Endothelial cell of umbilical vein (primary cell): ENCODE measurements around the gene PAPPA2.

Experiments used
- EZH2 ChIP-seq: IDR thresholded peaks from 2 replicates; pipeline ENCODE4 v1.6.1; 2012; ENCODE audit warnings: borderline replicate concordance, low read depth, mild to moderate bottlenecking, moderate library complexity, low read length, inconsistent platforms; ENCODE audit not compliant: severe bottlenecking
- FOS ChIP-seq: IDR thresholded peaks from 2 replicates; pipeline ENCODE4 v1.6.1; 2011; ENCODE audit warnings: mild to moderate bottlenecking, low read length, moderate library complexity, borderline replicate concordance; ENCODE audit not compliant: insufficient read depth
- GATA2 ChIP-seq: IDR thresholded peaks from 2 replicates; pipeline ENCODE4 v1.7.0; 2011; ENCODE audit warnings: low read depth, mild to moderate bottlenecking, moderate library complexity, mixed read lengths, low read length; ENCODE audit not compliant: insufficient read length, insufficient read depth
- JUN ChIP-seq: IDR thresholded peaks from 2 replicates; pipeline ENCODE4 v1.6.1; 2011; ENCODE audit warnings: borderline replicate concordance, low read depth; ENCODE audit not compliant: insufficient read length, insufficient read depth
- MYC ChIP-seq: IDR thresholded peaks from one replicate; pipeline ENCODE4 v1.6.1; 2011; ENCODE audit warnings: mild to moderate bottlenecking, low read depth, low read length
- POLR2A ChIP-seq: IDR thresholded peaks from 2 replicates; pipeline ENCODE4 v1.6.1; 2012; ENCODE audit warnings: low read depth, mild to moderate bottlenecking, control low read depth, low read length
- POLR2AphosphoS5 ChIP-seq: IDR thresholded peaks from 2 replicates; pipeline ENCODE4 v1.6.1; 2012; ENCODE audit warnings: low read depth, mild to moderate bottlenecking, control low read depth, low read length, moderate library complexity; ENCODE audit not compliant: insufficient read depth
- TF ChIP-seq, protein P1 (sequence below), 2 donors: IDR thresholded peaks; 1 replicate in 1 of 2; 2 replicates in 1 of 2; pipeline ENCODE4 v1.5.1; 2011; ENCODE audit warnings: low read length in 2 of 2, mild to moderate bottlenecking in 2 of 2, moderate library complexity in 2 of 2, control low read depth in 1 of 2, inconsistent platforms in 1 of 2, low read depth in 1 of 2; ENCODE audit not compliant: insufficient read depth in 1 of 2; ENCODE audit errors: extremely low read depth in 1 of 2
- TF ChIP-seq, protein P2 (sequence below): IDR thresholded peaks from 2 replicates; pipeline ENCODE4 v1.6.1; 2011; ENCODE audit not compliant: insufficient read depth, insufficient read length

DNA sequence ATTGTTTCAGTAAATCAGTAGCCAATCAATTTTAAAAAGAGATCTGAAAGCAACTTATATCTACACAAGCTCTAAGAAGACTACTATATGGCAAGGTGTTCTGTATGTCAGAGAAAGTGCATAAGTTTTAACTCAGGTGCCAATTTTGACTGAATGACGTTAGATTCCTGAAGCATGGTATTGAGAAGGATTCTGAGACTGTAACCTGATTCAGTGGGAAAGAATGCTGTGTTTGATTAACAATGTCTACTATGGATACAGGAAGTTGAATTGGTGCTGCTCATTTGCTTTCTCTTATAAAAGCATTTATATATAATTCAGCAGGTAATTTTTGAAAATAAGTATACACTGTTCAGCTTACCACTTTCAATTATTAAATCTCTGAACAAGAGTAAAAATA is 156.3 kb downstream of the PAPPA2 start:
- TF ChIP-seq EZH2 (no peak), POLR2AphosphoS5 (no peak), FOS (no peak), GATA2 (no peak), POLR2A (no peak), MYC (no peak), JUN (no peak)
- TF ChIP-seq, protein P1, sequence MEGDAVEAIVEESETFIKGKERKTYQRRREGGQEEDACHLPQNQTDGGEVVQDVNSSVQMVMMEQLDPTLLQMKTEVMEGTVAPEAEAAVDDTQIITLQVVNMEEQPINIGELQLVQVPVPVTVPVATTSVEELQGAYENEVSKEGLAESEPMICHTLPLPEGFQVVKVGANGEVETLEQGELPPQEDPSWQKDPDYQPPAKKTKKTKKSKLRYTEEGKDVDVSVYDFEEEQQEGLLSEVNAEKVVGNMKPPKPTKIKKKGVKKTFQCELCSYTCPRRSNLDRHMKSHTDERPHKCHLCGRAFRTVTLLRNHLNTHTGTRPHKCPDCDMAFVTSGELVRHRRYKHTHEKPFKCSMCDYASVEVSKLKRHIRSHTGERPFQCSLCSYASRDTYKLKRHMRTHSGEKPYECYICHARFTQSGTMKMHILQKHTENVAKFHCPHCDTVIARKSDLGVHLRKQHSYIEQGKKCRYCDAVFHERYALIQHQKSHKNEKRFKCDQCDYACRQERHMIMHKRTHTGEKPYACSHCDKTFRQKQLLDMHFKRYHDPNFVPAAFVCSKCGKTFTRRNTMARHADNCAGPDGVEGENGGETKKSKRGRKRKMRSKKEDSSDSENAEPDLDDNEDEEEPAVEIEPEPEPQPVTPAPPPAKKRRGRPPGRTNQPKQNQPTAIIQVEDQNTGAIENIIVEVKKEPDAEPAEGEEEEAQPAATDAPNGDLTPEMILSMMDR (IDR thresholded peaks at IDR 0.05; ENCODE audit: extremely low read depth in 1 of 2, insufficient read depth in 1 of 2, low read depth in 1 of 2, low read length in 2 of 2), result no peak
- TF ChIP-seq, protein P2, sequence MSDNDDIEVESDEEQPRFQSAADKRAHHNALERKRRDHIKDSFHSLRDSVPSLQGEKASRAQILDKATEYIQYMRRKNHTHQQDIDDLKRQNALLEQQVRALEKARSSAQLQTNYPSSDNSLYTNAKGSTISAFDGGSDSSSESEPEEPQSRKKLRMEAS, result no peak
